ENCODE results near the gene PLIN1.
A peak's percentile ranks its signal among the peaks of the same experiment; 100 is the strongest.
"Not testable (repeated sequence)": the region's sequence is repeated elsewhere in the genome, so short reads cannot be mapped to it uniquely, and the experiment has no call there.

The PLIN1 gene

GRCh38 chr15:89679212-89679611, at the start of gene PLIN1:
PLIN1 (minus strand) TSS chr15:89679367; CDS start chr15:89677489, 1,878 bp downstream.
- no peak for DNase-seq

GRCh38 chr15:89728254-89728653, 49.1 kb upstream of the PLIN1 start:
- no peak for DNase-seq

- DNase-seq: no peak
These were observed 45.9 kb upstream of the PLIN1 start for GRCh38 chr15:89725064-89725463.

GRCh38 chr15:89724621-89725020, 45.5 kb upstream of the PLIN1 start:
- no peak for DNase-seq

- no peak for DNase-seq
These were observed 43.9 kb upstream of the PLIN1 start for GRCh38 chr15:89723031-89723430.

- no peak for DNase-seq
These were observed 35.6 kb upstream of the PLIN1 start for GRCh38 chr15:89714775-89715174.

GRCh38 chr15:89707577-89707976, 28.4 kb upstream of the PLIN1 start:
- no peak for DNase-seq

- DNase-seq: no peak
These were observed 25.2 kb upstream of the PLIN1 start for GRCh38 chr15:89704411-89704810.

GRCh38 chr15:89695198-89695597, 16.0 kb upstream of the PLIN1 start:
- DNase-seq: no peak

GRCh38 chr15:89693696-89694095, 14.5 kb upstream of the PLIN1 start:
- no peak for DNase-seq

GRCh38 chr15:89693091-89693490, 13.9 kb upstream of the PLIN1 start:
- no peak for DNase-seq

GRCh38 chr15:89690276-89691218, 11.4 kb upstream of the PLIN1 start, which contains the start of the genes PEX11A and WDR93:
PEX11A (minus strand) TSS chr15:89690754; CDS start chr15:89690632, 122 bp downstream.
WDR93 (plus strand) TSS chr15:89690811; CDS start chr15:89701747, 10,936 bp downstream.
- DNase-seq: peak; percentile 79

- DNase-seq: not testable (repeated sequence)
These were observed 10.7 kb upstream of the PLIN1 start for GRCh38 chr15:89689930-89690275.

GRCh38 chr15:89686522-89686921, 7.4 kb upstream of the PLIN1 start:
- no peak for DNase-seq

GRCh38 chr15:89685995-89686394, 6.8 kb upstream of the PLIN1 start:
- DNase-seq: no peak

GRCh38 chr15:89681146-89681545, 2.0 kb upstream of the PLIN1 start:
- no peak for DNase-seq

GRCh38 chr15:89680282-89680873, 1.2 kb upstream of the PLIN1 start:
- DNase-seq: no peak

GRCh38 chr15:89677381-89677780, 1.8 kb downstream of the PLIN1 start:
- no peak for DNase-seq

- DNase-seq: no peak
These were observed 3.6 kb downstream of the PLIN1 start for GRCh38 chr15:89675606-89676005.

- no peak for DNase-seq
These were observed 4.6 kb downstream of the PLIN1 start for GRCh38 chr15:89674526-89674925.

- DNase-seq: no peak
These were observed 6.0 kb downstream of the PLIN1 start for GRCh38 chr15:89673165-89673512.

- no peak for DNase-seq
These were observed 6.7 kb downstream of the PLIN1 start for GRCh38 chr15:89672221-89673164.

- no peak for DNase-seq
These were observed 7.5 kb downstream of the PLIN1 start for GRCh38 chr15:89671687-89672086.
